Endothelial cell of umbilical vein (primary cell): ENCODE results near the gene HDDC2. TPM values are rescaled to one million over a fixed set of nuclear protein-coding genes. Genes with fewer than 3 reads are reported as not detected.

Experiments used
- BruUV-seq: library from RNA; stranded (reverse); fragments of 400-500 nt; replicated peaks from 2 replicates; lab custom pipeline; 2021; lab: Mats Ljungman, UMichigan
- CTCF ChIA-PET: fragments of 300-600, 350-600 bp; sonication (Branson Sonifier 250); formaldehyde crosslinking; loops from one replicate; lab custom pipeline; 2021; ENCODE audit warnings: antibody characterized with exemption, inconsistent platforms; lab: Charles Lee
- POLR2A ChIA-PET: fragments of 300-600, 350-600 bp; sonication (Branson Sonifier 250); formaldehyde crosslinking; loops from one replicate; lab custom pipeline; 2021; ENCODE audit warnings: antibody characterized with exemption, inconsistent platforms; lab: Charles Lee
- DNase-seq: peaks from one replicate; pipeline ENCODE4 v3.0.0-alpha.2; 2011; ENCODE audit warnings: low read depth, low spot score
- FAIRE-seq: peaks from 2 replicates; lab custom pipeline; 2011; peaks lifted over from hg19 to GRCh38; lab: Jason Lieb, UNC
- H2AFZ ChIP-seq: 2 replicates; pipeline ENCODE4 v1.6.0; 2012; ENCODE audit warnings: low read depth, low read length, control low read depth, inconsistent platforms
- H3K27ac ChIP-seq: 2 replicates; pipeline ENCODE4 v1.5.1; 2011; ENCODE audit warnings: low read depth, mild to moderate bottlenecking, control low read depth, low read length, moderate library complexity; ENCODE audit not compliant: insufficient read depth
- H3K27me3 ChIP-seq, 2 experiments: 2 replicates each; pipeline versions ENCODE4 v1.6.0 to v1.6.1; 2011; ENCODE audit warnings: low read length in 2 of 2, mixed read lengths in 1 of 2; ENCODE audit not compliant: control insufficient read depth in 2 of 2, insufficient read depth in 2 of 2
- H3K36me3 ChIP-seq, 2 experiments: 2 replicates in 1 of 2; 3 replicates in 1 of 2; pipeline ENCODE4 v1.5.1; 2011; ENCODE audit warnings: low read length in 2 of 2, mild to moderate bottlenecking in 1 of 2, moderate library complexity in 1 of 2; ENCODE audit not compliant: control insufficient read depth in 2 of 2, insufficient read depth in 2 of 2; ENCODE audit errors: extremely low read depth in 1 of 2
- H3K4me1 ChIP-seq: 3 replicates; pipeline ENCODE4 v1.5.1; 2011; ENCODE audit warnings: mild to moderate bottlenecking, low read length; ENCODE audit not compliant: control insufficient read depth, insufficient read depth; ENCODE audit errors: extremely low read depth
- H3K4me2 ChIP-seq: 2 replicates; pipeline ENCODE4 v1.6.1; 2011; ENCODE audit warnings: low read length, control low read depth, mixed read lengths; ENCODE audit not compliant: insufficient read depth
- H3K4me3 ChIP-seq, 3 experiments: fragments of 200-600 bp in 1 of 3; sonication (generic), shearing (Covaris generic) in 1 of 3; replicated peaks in 1 of 3; 2 replicates each; pipeline ENCODE4 v1.5.1; 2011 to 2016; ENCODE audit warnings: control low read depth in 3 of 3, low read length in 3 of 3, mild to moderate bottlenecking in 2 of 3, inconsistent platforms in 1 of 3, low read depth in 1 of 3, moderate library complexity in 1 of 3; ENCODE audit not compliant: insufficient read depth in 1 of 3
- H3K79me2 ChIP-seq: 2 replicates; pipeline ENCODE4 v1.6.0; 2012; ENCODE audit warnings: low read length, inconsistent platforms; ENCODE audit not compliant: control insufficient read depth, insufficient read depth
- H3K9ac ChIP-seq: replicated peaks from 2 replicates; pipeline ENCODE3; 2011; ENCODE audit warnings: low read length, control low read depth; ENCODE audit not compliant: insufficient read depth; ENCODE audit errors: extremely low read depth
- H3K9me1 ChIP-seq: replicated peaks from 3 replicates; pipeline ENCODE4 v1.6.0; 2011; ENCODE audit warnings: mild to moderate bottlenecking, low read length; ENCODE audit not compliant: control insufficient read depth, insufficient read depth; ENCODE audit errors: extremely low read depth
- H3K9me3 ChIP-seq: replicated peaks from 2 replicates; pipeline ENCODE4 v1.5.1; 2012; ENCODE audit warnings: low read length, inconsistent platforms; ENCODE audit not compliant: control insufficient read depth, insufficient read depth
- H4K20me1 ChIP-seq: replicated peaks from 2 replicates; pipeline ENCODE3; 2011; ENCODE audit warnings: mild to moderate bottlenecking, low read length; ENCODE audit not compliant: control insufficient read depth, insufficient read depth; ENCODE audit errors: extremely low read depth
- EZH2 ChIP-seq: IDR thresholded peaks from 2 replicates; pipeline ENCODE4 v1.6.1; 2012; ENCODE audit warnings: borderline replicate concordance, low read depth, mild to moderate bottlenecking, moderate library complexity, low read length, inconsistent platforms; ENCODE audit not compliant: severe bottlenecking
- FOS ChIP-seq: IDR thresholded peaks from 2 replicates; pipeline ENCODE4 v1.6.1; 2011; ENCODE audit warnings: mild to moderate bottlenecking, low read length, moderate library complexity, borderline replicate concordance; ENCODE audit not compliant: insufficient read depth
- GATA2 ChIP-seq: IDR thresholded peaks from 2 replicates; pipeline ENCODE4 v1.7.0; 2011; ENCODE audit warnings: low read depth, mild to moderate bottlenecking, moderate library complexity, mixed read lengths, low read length; ENCODE audit not compliant: insufficient read length, insufficient read depth
- JUN ChIP-seq: IDR thresholded peaks from 2 replicates; pipeline ENCODE4 v1.6.1; 2011; ENCODE audit warnings: borderline replicate concordance, low read depth; ENCODE audit not compliant: insufficient read length, insufficient read depth
- MYC ChIP-seq: IDR thresholded peaks from one replicate; pipeline ENCODE4 v1.6.1; 2011; ENCODE audit warnings: mild to moderate bottlenecking, low read depth, low read length
- POLR2A ChIP-seq: IDR thresholded peaks from 2 replicates; pipeline ENCODE4 v1.6.1; 2012; ENCODE audit warnings: low read depth, mild to moderate bottlenecking, control low read depth, low read length
- POLR2AphosphoS5 ChIP-seq: IDR thresholded peaks from 2 replicates; pipeline ENCODE4 v1.6.1; 2012; ENCODE audit warnings: low read depth, mild to moderate bottlenecking, control low read depth, low read length, moderate library complexity; ENCODE audit not compliant: insufficient read depth
- dilution Hi-C: fragments of 300-500 bp; cut with MboI; formaldehyde crosslinking; loops from one replicate; pipeline ENCODE4 v1.15.0; 2019; ENCODE audit warnings: low sequenced_read_pairs; ENCODE audit not compliant: extremely low pct_ligation_motif_present
- intact Hi-C: fragments of 100-400 bp; cut with micrococcal nuclease; formaldehyde crosslinking; loops from one replicate; pipeline ENCODE4 v1.10.0; 2022
- polyA plus RNA-seq, 4 experiments: library from polyadenylated mRNA; depleted of rRNA in 3 of 4; stranded (reverse) in 3 of 4; unstranded in 1 of 4; fragments of >200 nt; gene quantifications; 2 replicates each; pipeline versions ENCODE4 v1.2.1 to v1.2.3, GENCODE V29; 2011 to 2012; ENCODE audit warnings: missing spikeins in 1 of 4
- total RNA-seq: library from RNA; stranded (reverse); gene quantifications from 2 replicates; pipeline ENCODE4 v1.2.3, GENCODE V29; 2021
- TF ChIP-seq, protein P1 (sequence below): IDR thresholded peaks from 2 replicates; pipeline ENCODE4 v1.6.1; 2011; ENCODE audit not compliant: insufficient read depth, insufficient read length
- TF ChIP-seq, protein P2 (sequence below), 2 donors: IDR thresholded peaks; 1 replicate in 1 of 2; 2 replicates in 1 of 2; pipeline ENCODE4 v1.5.1; 2011; ENCODE audit warnings: low read length in 2 of 2, mild to moderate bottlenecking in 2 of 2, moderate library complexity in 2 of 2, control low read depth in 1 of 2, inconsistent platforms in 1 of 2, low read depth in 1 of 2; ENCODE audit not compliant: insufficient read depth in 1 of 2; ENCODE audit errors: extremely low read depth in 1 of 2

The HDDC2 gene
- total and polyA plus RNA-seq, 2 donors (not counting 3 experiments of a cell fraction or from before 2014, with no cell fraction given) = 12.6 to 13.6 TPM

DNA sequence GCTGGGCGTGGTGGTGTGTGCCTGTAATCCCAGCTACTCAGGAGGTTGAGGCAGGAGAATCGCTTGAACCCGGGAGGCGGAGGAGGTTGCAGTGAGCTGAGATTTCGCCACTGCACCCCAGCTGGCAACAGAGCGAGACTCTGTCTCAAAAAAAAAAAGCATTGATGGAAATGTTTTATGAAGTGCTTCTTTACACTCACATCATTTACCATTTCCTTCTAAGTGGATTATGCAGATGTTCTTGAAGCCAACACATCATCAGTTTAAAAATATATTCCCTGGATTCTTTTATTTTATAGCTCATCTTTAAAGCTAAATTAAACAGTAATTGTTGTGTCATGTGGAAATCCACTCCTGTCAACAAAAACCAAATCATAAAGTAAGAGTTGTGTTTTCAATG is 35.9 kb upstream of the HDDC2 start:
- dilution Hi-C loops (no loop called here), intact Hi-C loops (no loop called here)
- no peak for DNase-seq
- no peak for FAIRE-seq
- BruUV-seq = no TSS peak
- TF ChIP-seq, protein P1, sequence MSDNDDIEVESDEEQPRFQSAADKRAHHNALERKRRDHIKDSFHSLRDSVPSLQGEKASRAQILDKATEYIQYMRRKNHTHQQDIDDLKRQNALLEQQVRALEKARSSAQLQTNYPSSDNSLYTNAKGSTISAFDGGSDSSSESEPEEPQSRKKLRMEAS = no peak
- no peak for TF ChIP-seq MYC
- no peak for TF ChIP-seq POLR2AphosphoS5
- TF ChIP-seq, protein P2, sequence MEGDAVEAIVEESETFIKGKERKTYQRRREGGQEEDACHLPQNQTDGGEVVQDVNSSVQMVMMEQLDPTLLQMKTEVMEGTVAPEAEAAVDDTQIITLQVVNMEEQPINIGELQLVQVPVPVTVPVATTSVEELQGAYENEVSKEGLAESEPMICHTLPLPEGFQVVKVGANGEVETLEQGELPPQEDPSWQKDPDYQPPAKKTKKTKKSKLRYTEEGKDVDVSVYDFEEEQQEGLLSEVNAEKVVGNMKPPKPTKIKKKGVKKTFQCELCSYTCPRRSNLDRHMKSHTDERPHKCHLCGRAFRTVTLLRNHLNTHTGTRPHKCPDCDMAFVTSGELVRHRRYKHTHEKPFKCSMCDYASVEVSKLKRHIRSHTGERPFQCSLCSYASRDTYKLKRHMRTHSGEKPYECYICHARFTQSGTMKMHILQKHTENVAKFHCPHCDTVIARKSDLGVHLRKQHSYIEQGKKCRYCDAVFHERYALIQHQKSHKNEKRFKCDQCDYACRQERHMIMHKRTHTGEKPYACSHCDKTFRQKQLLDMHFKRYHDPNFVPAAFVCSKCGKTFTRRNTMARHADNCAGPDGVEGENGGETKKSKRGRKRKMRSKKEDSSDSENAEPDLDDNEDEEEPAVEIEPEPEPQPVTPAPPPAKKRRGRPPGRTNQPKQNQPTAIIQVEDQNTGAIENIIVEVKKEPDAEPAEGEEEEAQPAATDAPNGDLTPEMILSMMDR (IDR thresholded peaks at IDR 0.05; ENCODE audit: extremely low read depth in 1 of 2, insufficient read depth in 1 of 2, low read depth in 1 of 2, low read length in 2 of 2) = no peak
- no peak for TF ChIP-seq FOS
- TF ChIP-seq EZH2 = no peak
- no peak for TF ChIP-seq JUN
- no peak for TF ChIP-seq POLR2A
- TF ChIP-seq GATA2 = no peak
- H3K9me1 ChIP-seq = no peaks in the 10 kb centered on the region
- H3K4me3 ChIP-seq = no peak overlapping the region
- H3K36me3 ChIP-seq = no peaks in the 10 kb centered on the region
- peaks cover 4 to 5% of the 10 kb centered on the region in 2 experiments for H3K27me3 ChIP-seq
- no peak overlapping the region for H2AFZ ChIP-seq
- H3K4me2 ChIP-seq = no peak overlapping the region
- no peaks in the 10 kb centered on the region for H4K20me1 ChIP-seq
- H3K9ac ChIP-seq = no peak overlapping the region
- no peaks in the 10 kb centered on the region for H3K79me2 ChIP-seq
- no peaks in the 10 kb centered on the region for H3K4me1 ChIP-seq
- H3K27ac ChIP-seq = no peak overlapping the region
- ChIA-PET POLR2A (interaction anchor here (0.6 kb wide), 1 partner anchor 15 kb away, joined by 3 read pairs; no protein-coding TSS in a partner anchor), CTCF (interaction anchor here (1.1 to 2.9 kb wide), 2 partner anchors 12 to 29 kb away, joined by 3 to 8 read pairs; no protein-coding TSS in a partner anchor)
- no peaks in the 10 kb centered on the region for H3K9me3 ChIP-seq
